WTC11 (cell line): ENCODE data around the gene RPL41. TPM values are rescaled to one million over a fixed set of nuclear protein-coding genes. Genes with fewer than 3 reads are reported as not detected.

ENCODE experiments used
- ATAC-seq: fragments of 200-7000 bp; cut with Tn5 transposase; 2 replicates; pipeline ENCODE4 v1.10.0; 2021; ENCODE audit warnings: mild to moderate bottlenecking, moderate library complexity
- CTCF ChIA-PET: fragments of 300-600 bp; sonication (Branson Sonifier 250); formaldehyde crosslinking; loops from one replicate; lab custom pipeline; 2021; ENCODE audit warnings: antibody characterized with exemption; lab: Charles Lee
- POLR2A ChIA-PET: fragments of 350-600 bp; sonication (Branson Sonifier 250); formaldehyde crosslinking; loops from one replicate; lab custom pipeline; 2021; ENCODE audit warnings: antibody characterized with exemption; lab: Charles Lee
- DNase-seq: peaks from one replicate; pipeline ENCODE4 v3.0.0; 2021; ENCODE audit warnings: low spot score
- H3K27ac Mint-ChIP-seq: 2 replicates; pipeline ENCODE4 v1.8.0; 2021; ENCODE audit warnings: mixed read lengths
- H3K27me3 Mint-ChIP-seq: 2 replicates; pipeline ENCODE4 v1.8.0; 2021; ENCODE audit warnings: low read depth, mild to moderate bottlenecking, moderate library complexity, mixed read lengths
- H3K36me3 Mint-ChIP-seq: 2 replicates; pipeline ENCODE4 v1.8.0; 2021; ENCODE audit warnings: mixed read lengths
- H3K4me1 Mint-ChIP-seq: 2 replicates; pipeline ENCODE4 v1.8.0; 2022; ENCODE audit warnings: mixed read lengths
- H3K4me3 Mint-ChIP-seq: 2 replicates; pipeline ENCODE4 v1.8.0; 2021; ENCODE audit warnings: mild to moderate bottlenecking, moderate library complexity, mixed read lengths
- H3K9me3 Mint-ChIP-seq: 2 replicates; pipeline ENCODE4 v1.8.0; 2021; ENCODE audit warnings: mixed read lengths
- ELF4 ChIP-seq: sonication (generic); formaldehyde crosslinking; IDR thresholded peaks from 2 replicates; pipeline ENCODE4 v1.8.1; 2022; ENCODE audit warnings: low read depth, mild to moderate bottlenecking, moderate library complexity, missing genetic modification reagents
- FOXJ3 ChIP-seq: sonication (generic); formaldehyde crosslinking; IDR thresholded peaks from 2 replicates; pipeline ENCODE4 v1.9.0; 2021; ENCODE audit warnings: missing genetic modification reagents, mild to moderate bottlenecking, borderline replicate concordance
- FOXP1 ChIP-seq: sonication (generic); formaldehyde crosslinking; IDR thresholded peaks from 2 replicates; pipeline ENCODE4 v1.8.0; 2022; ENCODE audit warnings: missing genetic modification reagents, mild to moderate bottlenecking, moderate library complexity, borderline replicate concordance
- IRF2 ChIP-seq: sonication (generic); formaldehyde crosslinking; IDR thresholded peaks from 2 replicates; pipeline ENCODE4 v1.8.0; 2022; ENCODE audit warnings: low read depth, missing genetic modification reagents, borderline replicate concordance
- NFE2L1 ChIP-seq: sonication (generic); formaldehyde crosslinking; IDR thresholded peaks from 2 replicates; pipeline ENCODE4 v1.8.1; 2023; ENCODE audit warnings: missing genetic modification reagents
- NFYB ChIP-seq: sonication (generic); formaldehyde crosslinking; conservative IDR thresholded peaks from 2 replicates; pipeline ENCODE4 v1.8.0; 2022; ENCODE audit warnings: low read depth, missing genetic modification reagents
- TEAD1 ChIP-seq: sonication (generic); formaldehyde crosslinking; IDR thresholded peaks from 2 replicates; pipeline ENCODE4 v1.8.0; 2022; ENCODE audit warnings: mild to moderate bottlenecking, missing genetic modification reagents
- total RNA-seq: library from RNA; stranded (reverse); gene quantifications from 3 replicates; pipeline ENCODE4 v1.2.3, GENCODE V29; 2021
- TF ChIP-seq, protein P1 (sequence below): sonication (generic); formaldehyde crosslinking; IDR thresholded peaks from 2 replicates; pipeline ENCODE4 v1.8.1; 2023; ENCODE audit warnings: mild to moderate bottlenecking, missing genetic modification reagents
- TF ChIP-seq, protein P2 (sequence below): sonication (generic); formaldehyde crosslinking; IDR thresholded peaks from 2 replicates; pipeline ENCODE4 v1.8.1; 2023; ENCODE audit warnings: mild to moderate bottlenecking, missing genetic modification reagents, moderate library complexity
- TF ChIP-seq, protein P3 (sequence below): sonication (generic); formaldehyde crosslinking; IDR thresholded peaks from 2 replicates; pipeline ENCODE4 v1.8.1; 2022; ENCODE audit warnings: missing genetic modification reagents, borderline replicate concordance
- TF ChIP-seq, protein P4 (sequence below): fragments of 250-450 bp; sonication (Bioruptor Pico); IDR thresholded peaks from 2 replicates; pipeline ENCODE4 v1.9.0; 2021; ENCODE audit warnings: moderate library complexity, mild to moderate bottlenecking, inconsistent platforms, borderline replicate concordance
- TF ChIP-seq, protein P5 (sequence below): fragments of 250-450 bp; sonication (Bioruptor Pico); IDR thresholded peaks from 2 replicates; pipeline ENCODE4 v1.9.0; 2021; ENCODE audit warnings: mild to moderate bottlenecking
- TF ChIP-seq, protein P6 (sequence below): sonication (generic); formaldehyde crosslinking; IDR thresholded peaks from 2 replicates; pipeline ENCODE4 v1.8.1; 2022; ENCODE audit warnings: mild to moderate bottlenecking, moderate library complexity, missing genetic modification reagents
- TF ChIP-seq, protein P7 (sequence below): sonication (generic); formaldehyde crosslinking; IDR thresholded peaks from 2 replicates; pipeline ENCODE4 v1.8.0; 2022; ENCODE audit warnings: mild to moderate bottlenecking, missing genetic modification reagents
- TF ChIP-seq, protein P8 (sequence below): sonication (generic); formaldehyde crosslinking; IDR thresholded peaks from 2 replicates; pipeline ENCODE4 v1.8.1; 2023; ENCODE audit warnings: mild to moderate bottlenecking, missing genetic modification reagents, moderate library complexity
- TF ChIP-seq, protein P9 (sequence below): fragments of 200-600 bp; IDR thresholded peaks from 2 replicates; pipeline ENCODE4 v1.8.0; 2022; ENCODE audit warnings: antibody characterized with exemption
- TF ChIP-seq, protein P10 (sequence below): sonication (generic); formaldehyde crosslinking; IDR thresholded peaks from 2 replicates; pipeline ENCODE4 v1.8.0; 2022; ENCODE audit warnings: mild to moderate bottlenecking, missing genetic modification reagents

Gene RPL41
- total RNA-seq, 1 experiment from 2014 or later = 4,004 TPM

DNA sequence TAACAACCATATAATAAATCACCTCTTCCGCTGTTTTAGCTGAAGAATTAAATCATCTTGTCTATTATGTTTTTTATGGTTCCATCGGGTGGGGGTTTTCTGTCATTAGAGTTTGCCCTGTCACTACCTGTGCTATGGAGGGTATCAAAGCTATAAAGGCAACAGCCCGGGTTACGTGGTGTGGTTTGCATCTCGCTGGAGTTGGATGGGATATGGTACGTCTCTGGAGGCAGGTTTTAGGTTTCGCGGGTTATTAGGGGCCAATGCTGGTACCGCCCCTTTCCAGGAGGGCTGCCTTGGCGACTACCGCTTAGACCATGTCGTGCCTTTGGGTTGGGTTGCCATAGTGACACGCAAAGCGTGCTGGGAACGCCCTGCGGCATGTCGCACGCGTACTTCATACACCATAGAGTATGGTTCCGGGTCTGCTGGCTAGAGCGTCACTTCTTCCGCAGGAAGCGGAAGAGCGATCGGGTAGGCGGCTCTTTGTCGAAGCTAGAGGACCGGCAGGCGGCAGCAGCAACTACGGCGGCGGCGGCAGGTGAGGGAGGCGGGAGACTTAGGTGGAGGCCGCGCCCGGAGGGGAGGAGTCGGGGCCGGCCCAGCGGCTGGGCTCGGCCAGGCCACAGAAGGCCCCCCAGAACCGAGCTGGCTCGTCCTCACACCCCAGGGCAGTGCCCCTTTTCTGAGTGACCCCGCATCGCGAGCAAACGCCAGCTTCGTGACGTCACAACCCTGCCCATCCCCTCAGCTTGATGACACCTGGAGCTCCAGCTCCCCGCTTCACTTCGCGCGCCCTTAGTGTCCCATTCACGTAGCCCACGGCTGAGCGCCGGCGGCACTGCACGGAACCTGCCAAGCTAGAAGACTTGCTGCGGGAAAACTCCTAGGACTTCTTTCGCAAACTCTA lies 1.6 kb downstream of the RPL41 start, which contains the start of gene ZC3H10 (continued):
- TF ChIP-seq, protein P1, sequence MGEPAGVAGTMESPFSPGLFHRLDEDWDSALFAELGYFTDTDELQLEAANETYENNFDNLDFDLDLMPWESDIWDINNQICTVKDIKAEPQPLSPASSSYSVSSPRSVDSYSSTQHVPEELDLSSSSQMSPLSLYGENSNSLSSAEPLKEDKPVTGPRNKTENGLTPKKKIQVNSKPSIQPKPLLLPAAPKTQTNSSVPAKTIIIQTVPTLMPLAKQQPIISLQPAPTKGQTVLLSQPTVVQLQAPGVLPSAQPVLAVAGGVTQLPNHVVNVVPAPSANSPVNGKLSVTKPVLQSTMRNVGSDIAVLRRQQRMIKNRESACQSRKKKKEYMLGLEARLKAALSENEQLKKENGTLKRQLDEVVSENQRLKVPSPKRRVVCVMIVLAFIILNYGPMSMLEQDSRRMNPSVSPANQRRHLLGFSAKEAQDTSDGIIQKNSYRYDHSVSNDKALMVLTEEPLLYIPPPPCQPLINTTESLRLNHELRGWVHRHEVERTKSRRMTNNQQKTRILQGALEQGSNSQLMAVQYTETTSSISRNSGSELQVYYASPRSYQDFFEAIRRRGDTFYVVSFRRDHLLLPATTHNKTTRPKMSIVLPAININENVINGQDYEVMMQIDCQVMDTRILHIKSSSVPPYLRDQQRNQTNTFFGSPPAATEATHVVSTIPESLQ (CRISPR knock-in tag) = no peak
- TF ChIP-seq, protein P2, sequence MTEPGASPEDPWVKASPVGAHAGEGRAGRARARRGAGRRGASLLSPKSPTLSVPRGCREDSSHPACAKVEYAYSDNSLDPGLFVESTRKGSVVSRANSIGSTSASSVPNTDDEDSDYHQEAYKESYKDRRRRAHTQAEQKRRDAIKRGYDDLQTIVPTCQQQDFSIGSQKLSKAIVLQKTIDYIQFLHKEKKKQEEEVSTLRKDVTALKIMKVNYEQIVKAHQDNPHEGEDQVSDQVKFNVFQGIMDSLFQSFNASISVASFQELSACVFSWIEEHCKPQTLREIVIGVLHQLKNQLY (CRISPR knock-in tag) = peak; percentile 91; the same call in 1 of the 2 replicates

DNA sequence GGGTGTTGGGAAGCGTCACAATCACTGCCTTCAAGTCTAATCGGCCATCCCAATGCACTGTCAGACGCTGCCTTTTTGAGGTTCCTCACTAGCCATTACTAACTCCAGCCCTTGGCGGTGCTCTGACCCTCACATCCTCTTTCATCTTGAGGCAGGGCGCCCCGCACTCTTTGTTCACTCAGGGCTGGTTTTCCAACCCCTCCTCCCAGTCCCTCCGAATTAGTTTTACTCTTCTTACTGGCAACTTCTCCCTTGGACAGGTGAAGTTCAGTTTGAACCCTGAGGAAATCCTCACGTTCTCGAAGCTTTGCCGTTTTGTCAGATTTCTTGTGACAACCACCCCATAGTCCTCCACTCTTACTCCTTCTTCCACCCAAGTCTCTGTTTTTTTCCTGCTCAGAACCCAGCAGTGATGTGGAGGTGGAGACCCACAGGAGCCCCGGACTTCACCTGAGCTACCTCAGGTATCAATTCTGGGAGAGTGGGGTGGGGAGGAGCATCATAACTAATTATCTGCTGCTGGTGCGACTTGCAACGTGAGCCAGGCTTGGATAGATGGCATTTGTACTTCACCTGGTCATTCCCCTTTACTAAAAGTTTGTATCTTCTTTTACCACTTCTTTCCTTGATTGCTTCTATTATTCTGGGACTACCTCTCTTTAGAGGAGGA lies 2.4 kb downstream of the RPL41 start:
- H3K4me1 Mint-ChIP-seq = peaks cover 21% of the 10 kb centered on the region
- peak overlapping the region; percentile 100 for H3K4me3 Mint-ChIP-seq
- H3K36me3 Mint-ChIP-seq = peaks cover 31% of the 10 kb centered on the region
- CTCF ChIA-PET = interaction anchor here (0.7 to 4.3 kb wide), 25 partner anchors 8 to 197 kb away, joined by 3 to 95 read pairs (median 5); partner anchors contain the start of genes ANKRD52, CNPY2, ESYT1 and MYL6
- H3K27me3 Mint-ChIP-seq = no peaks in the 10 kb centered on the region
- no peaks in the 10 kb centered on the region for H3K9me3 Mint-ChIP-seq
- peak overlapping the region; percentile 97 for H3K27ac Mint-ChIP-seq
- ATAC-seq = peak; percentile 0
- no peak for TF ChIP-seq FOXJ3 (CRISPR knock-in tag)
- no peak for TF ChIP-seq IRF2 (CRISPR knock-in tag)
- TF ChIP-seq, protein P3, sequence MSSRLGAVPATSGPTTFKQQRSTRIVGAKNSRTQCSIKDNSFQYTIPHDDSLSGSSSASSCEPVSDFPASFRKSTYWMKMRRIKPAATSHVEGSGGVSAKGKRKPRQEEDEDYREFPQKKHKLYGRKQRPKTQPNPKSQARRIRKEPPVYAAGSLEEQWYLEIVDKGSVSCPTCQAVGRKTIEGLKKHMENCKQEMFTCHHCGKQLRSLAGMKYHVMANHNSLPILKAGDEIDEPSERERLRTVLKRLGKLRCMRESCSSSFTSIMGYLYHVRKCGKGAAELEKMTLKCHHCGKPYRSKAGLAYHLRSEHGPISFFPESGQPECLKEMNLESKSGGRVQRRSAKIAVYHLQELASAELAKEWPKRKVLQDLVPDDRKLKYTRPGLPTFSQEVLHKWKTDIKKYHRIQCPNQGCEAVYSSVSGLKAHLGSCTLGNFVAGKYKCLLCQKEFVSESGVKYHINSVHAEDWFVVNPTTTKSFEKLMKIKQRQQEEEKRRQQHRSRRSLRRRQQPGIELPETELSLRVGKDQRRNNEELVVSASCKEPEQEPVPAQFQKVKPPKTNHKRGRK (CRISPR knock-in tag) = no peak
- no peak for TF ChIP-seq NFYB
- TF ChIP-seq, protein P4, sequence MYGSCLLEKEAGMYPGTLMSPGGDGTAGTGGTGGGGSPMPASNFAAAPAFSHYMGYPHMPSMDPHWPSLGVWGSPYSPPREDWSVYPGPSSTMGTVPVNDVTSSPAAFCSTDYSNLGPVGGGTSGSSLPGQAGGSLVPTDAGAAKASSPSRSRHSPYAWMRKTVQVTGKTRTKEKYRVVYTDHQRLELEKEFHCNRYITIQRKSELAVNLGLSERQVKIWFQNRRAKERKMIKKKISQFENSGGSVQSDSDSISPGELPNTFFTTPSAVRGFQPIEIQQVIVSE (CRISPR knock-in tag) = no peak
- TF ChIP-seq, protein P5, sequence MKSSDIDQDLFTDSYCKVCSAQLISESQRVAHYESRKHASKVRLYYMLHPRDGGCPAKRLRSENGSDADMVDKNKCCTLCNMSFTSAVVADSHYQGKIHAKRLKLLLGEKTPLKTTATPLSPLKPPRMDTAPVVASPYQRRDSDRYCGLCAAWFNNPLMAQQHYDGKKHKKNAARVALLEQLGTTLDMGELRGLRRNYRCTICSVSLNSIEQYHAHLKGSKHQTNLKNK = no peak
- TF ChIP-seq, protein P6, sequence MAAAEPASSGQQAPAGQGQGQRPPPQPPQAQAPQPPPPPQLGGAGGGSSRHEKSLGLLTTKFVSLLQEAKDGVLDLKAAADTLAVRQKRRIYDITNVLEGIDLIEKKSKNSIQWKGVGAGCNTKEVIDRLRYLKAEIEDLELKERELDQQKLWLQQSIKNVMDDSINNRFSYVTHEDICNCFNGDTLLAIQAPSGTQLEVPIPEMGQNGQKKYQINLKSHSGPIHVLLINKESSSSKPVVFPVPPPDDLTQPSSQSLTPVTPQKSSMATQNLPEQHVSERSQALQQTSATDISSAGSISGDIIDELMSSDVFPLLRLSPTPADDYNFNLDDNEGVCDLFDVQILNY (CRISPR knock-in tag) = no peak
- TF ChIP-seq NFE2L1 = no peak
- DNase-seq = no peak
- POLR2A ChIA-PET = interaction anchor here (0.6 to 3.6 kb wide), 17 partner anchors 7 to 403 kb away, joined by 3 to 71 read pairs (median 5); partner anchors contain the start of genes ERBB3, ESYT1, MYL6 and MYL6B

DNA sequence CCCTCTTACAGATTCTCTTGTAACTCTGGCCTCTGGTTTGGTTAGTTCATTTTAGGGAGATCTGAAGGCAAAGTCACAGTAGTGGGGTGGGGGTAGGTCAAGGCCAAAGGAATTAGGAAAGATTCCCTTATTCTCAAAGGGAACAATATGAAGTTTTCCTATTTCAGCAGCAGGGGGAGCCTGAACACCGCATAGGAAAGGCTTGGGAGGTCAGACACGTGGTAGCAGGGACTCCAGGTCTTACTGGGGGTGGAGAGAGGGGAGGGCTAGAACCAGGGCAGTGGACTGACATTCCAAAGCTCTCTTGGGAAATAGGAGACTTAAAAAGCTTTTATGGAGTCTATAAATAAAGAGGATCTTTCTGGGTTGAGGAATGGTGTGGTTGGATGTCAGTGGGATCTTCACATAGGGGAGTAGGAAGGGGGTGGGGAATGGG lies 2.9 kb downstream of the RPL41 start:
- peaks cover 30% of the 10 kb centered on the region for H3K36me3 Mint-ChIP-seq
- no peaks in the 10 kb centered on the region for H3K27me3 Mint-ChIP-seq
- TF ChIP-seq, protein P7, sequence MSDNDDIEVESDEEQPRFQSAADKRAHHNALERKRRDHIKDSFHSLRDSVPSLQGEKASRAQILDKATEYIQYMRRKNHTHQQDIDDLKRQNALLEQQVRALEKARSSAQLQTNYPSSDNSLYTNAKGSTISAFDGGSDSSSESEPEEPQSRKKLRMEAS (CRISPR knock-in tag) = peak; percentile 80; the same call in 1 of the 2 replicates
- TF ChIP-seq FOXP1 (CRISPR knock-in tag) = no peak
- TF ChIP-seq, protein P4 (CRISPR knock-in tag) = no peak
- TF ChIP-seq, protein P8, sequence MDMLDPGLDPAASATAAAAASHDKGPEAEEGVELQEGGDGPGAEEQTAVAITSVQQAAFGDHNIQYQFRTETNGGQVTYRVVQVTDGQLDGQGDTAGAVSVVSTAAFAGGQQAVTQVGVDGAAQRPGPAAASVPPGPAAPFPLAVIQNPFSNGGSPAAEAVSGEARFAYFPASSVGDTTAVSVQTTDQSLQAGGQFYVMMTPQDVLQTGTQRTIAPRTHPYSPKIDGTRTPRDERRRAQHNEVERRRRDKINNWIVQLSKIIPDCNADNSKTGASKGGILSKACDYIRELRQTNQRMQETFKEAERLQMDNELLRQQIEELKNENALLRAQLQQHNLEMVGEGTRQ = peak; percentile 75
- TF ChIP-seq TEAD1 (CRISPR knock-in tag) = no peak
- TF ChIP-seq, protein P9, sequence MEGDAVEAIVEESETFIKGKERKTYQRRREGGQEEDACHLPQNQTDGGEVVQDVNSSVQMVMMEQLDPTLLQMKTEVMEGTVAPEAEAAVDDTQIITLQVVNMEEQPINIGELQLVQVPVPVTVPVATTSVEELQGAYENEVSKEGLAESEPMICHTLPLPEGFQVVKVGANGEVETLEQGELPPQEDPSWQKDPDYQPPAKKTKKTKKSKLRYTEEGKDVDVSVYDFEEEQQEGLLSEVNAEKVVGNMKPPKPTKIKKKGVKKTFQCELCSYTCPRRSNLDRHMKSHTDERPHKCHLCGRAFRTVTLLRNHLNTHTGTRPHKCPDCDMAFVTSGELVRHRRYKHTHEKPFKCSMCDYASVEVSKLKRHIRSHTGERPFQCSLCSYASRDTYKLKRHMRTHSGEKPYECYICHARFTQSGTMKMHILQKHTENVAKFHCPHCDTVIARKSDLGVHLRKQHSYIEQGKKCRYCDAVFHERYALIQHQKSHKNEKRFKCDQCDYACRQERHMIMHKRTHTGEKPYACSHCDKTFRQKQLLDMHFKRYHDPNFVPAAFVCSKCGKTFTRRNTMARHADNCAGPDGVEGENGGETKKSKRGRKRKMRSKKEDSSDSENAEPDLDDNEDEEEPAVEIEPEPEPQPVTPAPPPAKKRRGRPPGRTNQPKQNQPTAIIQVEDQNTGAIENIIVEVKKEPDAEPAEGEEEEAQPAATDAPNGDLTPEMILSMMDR = peak; percentile 71
- TF ChIP-seq, protein P10, sequence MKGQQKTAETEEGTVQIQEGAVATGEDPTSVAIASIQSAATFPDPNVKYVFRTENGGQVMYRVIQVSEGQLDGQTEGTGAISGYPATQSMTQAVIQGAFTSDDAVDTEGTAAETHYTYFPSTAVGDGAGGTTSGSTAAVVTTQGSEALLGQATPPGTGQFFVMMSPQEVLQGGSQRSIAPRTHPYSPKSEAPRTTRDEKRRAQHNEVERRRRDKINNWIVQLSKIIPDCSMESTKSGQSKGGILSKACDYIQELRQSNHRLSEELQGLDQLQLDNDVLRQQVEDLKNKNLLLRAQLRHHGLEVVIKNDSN (CRISPR knock-in tag) = peak; percentile 77; the same call in 1 of the 2 replicates
- TF ChIP-seq ELF4 (CRISPR knock-in tag) = no peak
- peak; percentile 73 for DNase-seq
- peaks cover 21% of the 10 kb centered on the region for H3K4me1 Mint-ChIP-seq
- CTCF ChIA-PET = interaction anchor here (0.5 to 4.3 kb wide), 17 partner anchors 9 to 213 kb away, joined by 3 to 95 read pairs (median 7); partner anchors contain the start of genes ANKRD52, COQ10A, ESYT1 and MYL6B
- H3K9me3 Mint-ChIP-seq = no peaks in the 10 kb centered on the region
- peak overlapping the region; percentile 100 for H3K4me3 Mint-ChIP-seq
- peak overlapping the region; percentile 97 for H3K27ac Mint-ChIP-seq
- POLR2A ChIA-PET = interaction anchor here (0.5 to 3.6 kb wide), 6 partner anchors 9 to 402 kb away, joined by 3 to 71 read pairs (median 4); partner anchors contain the start of genes ESYT1, MYL6, RAB5B and RBMS2
- ATAC-seq = peak; percentile 46
